Astrocyte (in vitro differentiated cells and primary cell): Measurements from ENCODE around the gene DCTD. TPM values are rescaled to one million over a fixed set of nuclear protein-coding genes. Genes with fewer than 3 reads are reported as not detected.

Experiments
- DNase-seq: peaks from one replicate; pipeline ENCODE4 v3.0.0-alpha.2; 2010; ENCODE audit warnings: low read depth
- FAIRE-seq: peaks from 2 replicates; lab custom pipeline; 2011; peaks lifted over from hg19 to GRCh38; lab: Jason Lieb, UNC
- H2AFZ ChIP-seq: 2 replicates; pipeline ENCODE4 v1.6.0; 2012; ENCODE audit warnings: low read depth, low read length, inconsistent platforms
- H3K27ac ChIP-seq: 2 replicates; pipeline ENCODE4 v1.5.1; 2011; ENCODE audit warnings: low read depth, low read length, inconsistent platforms
- H3K27me3 ChIP-seq: 2 replicates; pipeline ENCODE4 v1.6.0; 2011; ENCODE audit warnings: low read length, inconsistent platforms; ENCODE audit not compliant: insufficient read depth
- H3K36me3 ChIP-seq: 2 replicates; pipeline ENCODE4 v1.5.1; 2011; ENCODE audit warnings: low read length, inconsistent platforms; ENCODE audit not compliant: insufficient read depth
- H3K4me1 ChIP-seq: 2 replicates; pipeline ENCODE4 v1.5.1; 2011; ENCODE audit warnings: low read length, inconsistent platforms; ENCODE audit not compliant: insufficient read depth
- H3K4me2 ChIP-seq: 2 replicates; pipeline ENCODE4 v1.6.0; 2012; ENCODE audit warnings: low read length, inconsistent platforms
- H3K4me3 ChIP-seq: 2 replicates; pipeline ENCODE4 v1.5.1; 2011; ENCODE audit warnings: low read depth, mild to moderate bottlenecking, low read length, inconsistent platforms; ENCODE audit not compliant: insufficient read depth
- H3K79me2 ChIP-seq: 2 replicates; pipeline ENCODE4 v1.6.0; 2012; ENCODE audit warnings: mild to moderate bottlenecking, low read length, inconsistent platforms; ENCODE audit not compliant: insufficient read depth
- H3K9ac ChIP-seq: 2 replicates; pipeline ENCODE4 v1.6.0; 2012; ENCODE audit warnings: mild to moderate bottlenecking, low read length, inconsistent platforms
- H3K9me3 ChIP-seq: 2 replicates; pipeline ENCODE4 v1.5.1; 2012; ENCODE audit warnings: low read depth, mild to moderate bottlenecking, low read length, inconsistent platforms; ENCODE audit not compliant: insufficient read depth
- H4K20me1 ChIP-seq: 2 replicates; pipeline ENCODE4 v1.6.0; 2012; ENCODE audit warnings: low read length, inconsistent platforms; ENCODE audit not compliant: insufficient read depth
- H3K27ac Mint-ChIP-seq: one replicate; pipeline ENCODE4 v1.8.0; 2021; ENCODE audit warnings: mild to moderate bottlenecking, mixed read lengths; ENCODE audit not compliant: unreplicated experiment
- H3K27me3 Mint-ChIP-seq: one replicate; pipeline ENCODE4 v1.8.0; 2021; ENCODE audit warnings: low read depth, mixed read lengths; ENCODE audit not compliant: unreplicated experiment
- H3K36me3 Mint-ChIP-seq: one replicate; pipeline ENCODE4 v1.8.0; 2021; ENCODE audit warnings: low read depth, mixed read lengths; ENCODE audit not compliant: unreplicated experiment
- H3K4me1 Mint-ChIP-seq: one replicate; pipeline ENCODE4 v1.8.0; 2021; ENCODE audit warnings: low read depth, mixed read lengths; ENCODE audit not compliant: unreplicated experiment
- H3K4me3 Mint-ChIP-seq: one replicate; pipeline ENCODE4 v1.8.0; 2021; ENCODE audit warnings: mild to moderate bottlenecking, moderate library complexity, mixed read lengths; ENCODE audit not compliant: unreplicated experiment
- H3K9me3 Mint-ChIP-seq: one replicate; pipeline ENCODE4 v1.8.0; 2021; ENCODE audit warnings: mild to moderate bottlenecking, mixed read lengths; ENCODE audit not compliant: unreplicated experiment
- CTCF ChIP-seq: IDR thresholded peaks from 2 replicates; pipeline ENCODE4 v1.5.1; 2011; ENCODE audit warnings: low read depth, mild to moderate bottlenecking, inconsistent platforms, low read length, moderate library complexity; ENCODE audit not compliant: insufficient read depth
- EZH2 ChIP-seq: IDR thresholded peaks from 2 replicates; pipeline ENCODE4 v1.6.1; 2012; ENCODE audit warnings: mild to moderate bottlenecking, low read length, inconsistent platforms; ENCODE audit not compliant: insufficient read depth
- total RNA-seq: library from RNA; stranded (reverse); gene quantifications from 2 replicates; pipeline ENCODE4 v1.2.1, GENCODE V29; 2021

The DCTD gene
- total RNA-seq, 1 donor from 2014 or later, result 119 TPM

- H3K27me3 Mint-ChIP-seq, result peaks cover 6% of the 10 kb centered on the region
- FAIRE-seq, result no peak
- H3K4me2 ChIP-seq, result no peak overlapping the region
Measured at GRCh38 chr4:182944484-182945213, 27.5 kb upstream of the DCTD start.

GRCh38 chr4:182939680-182940079 is 22.5 kb upstream of the DCTD start:
- no peak for DNase-seq

More at GRCh38 chr4:182944484-182945213, 27.5 kb upstream of the DCTD start:
- DNase-seq, result no peak
- H3K9ac ChIP-seq, result no peak overlapping the region
- H3K9me3 ChIP-seq, result no peaks in the 10 kb centered on the region
- H3K27me3 ChIP-seq, result peaks cover 14% of the 10 kb centered on the region
- no peak overlapping the region for H2AFZ ChIP-seq
- H3K79me2 ChIP-seq, result no peaks in the 10 kb centered on the region
- H4K20me1 ChIP-seq, result no peaks in the 10 kb centered on the region
- H3K27ac Mint-ChIP-seq, result no peak overlapping the region
- H3K4me3 Mint-ChIP-seq, result no peak overlapping the region
- H3K36me3 ChIP-seq, result no peaks in the 10 kb centered on the region
- H3K9me3 Mint-ChIP-seq, result no peaks in the 10 kb centered on the region
- H3K4me1 Mint-ChIP-seq, result no peaks in the 10 kb centered on the region
- H3K4me1 ChIP-seq, result no peaks in the 10 kb centered on the region
- TF ChIP-seq CTCF (no peak), EZH2 (no peak)
- no peaks in the 10 kb centered on the region for H3K36me3 Mint-ChIP-seq
- H3K27ac ChIP-seq, result no peak overlapping the region
- H3K4me3 ChIP-seq, result no peak overlapping the region

More at GRCh38 chr4:182939680-182940079, 22.5 kb upstream of the DCTD start:
- no peak overlapping the region for H3K4me2 ChIP-seq
- TF ChIP-seq CTCF, result no peak
- TF ChIP-seq EZH2, result no peak
- no peak overlapping the region for H3K9ac ChIP-seq
- no peak overlapping the region for H2AFZ ChIP-seq
- no peaks in the 10 kb centered on the region for H3K4me1 ChIP-seq
- Mint-ChIP-seq H3K4me1 (peaks cover 11% of the 10 kb centered on the region), H3K9me3 (no peaks in the 10 kb centered on the region), H3K27me3 (peaks cover 6% of the 10 kb centered on the region), H3K27ac (no peak overlapping the region), H3K36me3 (no peaks in the 10 kb centered on the region), H3K4me3 (no peak overlapping the region)
- no peaks in the 10 kb centered on the region for H3K79me2 ChIP-seq
- H3K27me3 ChIP-seq, result peaks cover 14% of the 10 kb centered on the region
- FAIRE-seq, result no peak
- H3K36me3 ChIP-seq, result no peaks in the 10 kb centered on the region
- no peaks in the 10 kb centered on the region for H4K20me1 ChIP-seq
- no peak overlapping the region for H3K4me3 ChIP-seq
- no peak overlapping the region for H3K27ac ChIP-seq
- H3K9me3 ChIP-seq, result no peaks in the 10 kb centered on the region
